DOHH2 (cell line): ENCODE data around the gene CACNA2D4.

ENCODE experiments used
- EZH2phosphoT487 ChIP-seq: fragments of 200-600 bp; sonication (generic); IDR thresholded peaks from 2 replicates; pipeline ENCODE4 v1.6.1; 2017; ENCODE audit warnings: borderline replicate concordance, mild to moderate bottlenecking, antibody characterized with exemption, low read length, moderate library complexity, mixed read lengths
- TF ChIP-seq, protein P1 (sequence below): fragments of 200-600 bp; sonication (generic); IDR thresholded peaks from one replicate; pipeline ENCODE4 v1.5.1; 2014; ENCODE audit warnings: antibody characterized with exemption, mild to moderate bottlenecking, low read depth, low read length; ENCODE audit not compliant: poor library complexity, severe bottlenecking

- TF ChIP-seq, protein P1, sequence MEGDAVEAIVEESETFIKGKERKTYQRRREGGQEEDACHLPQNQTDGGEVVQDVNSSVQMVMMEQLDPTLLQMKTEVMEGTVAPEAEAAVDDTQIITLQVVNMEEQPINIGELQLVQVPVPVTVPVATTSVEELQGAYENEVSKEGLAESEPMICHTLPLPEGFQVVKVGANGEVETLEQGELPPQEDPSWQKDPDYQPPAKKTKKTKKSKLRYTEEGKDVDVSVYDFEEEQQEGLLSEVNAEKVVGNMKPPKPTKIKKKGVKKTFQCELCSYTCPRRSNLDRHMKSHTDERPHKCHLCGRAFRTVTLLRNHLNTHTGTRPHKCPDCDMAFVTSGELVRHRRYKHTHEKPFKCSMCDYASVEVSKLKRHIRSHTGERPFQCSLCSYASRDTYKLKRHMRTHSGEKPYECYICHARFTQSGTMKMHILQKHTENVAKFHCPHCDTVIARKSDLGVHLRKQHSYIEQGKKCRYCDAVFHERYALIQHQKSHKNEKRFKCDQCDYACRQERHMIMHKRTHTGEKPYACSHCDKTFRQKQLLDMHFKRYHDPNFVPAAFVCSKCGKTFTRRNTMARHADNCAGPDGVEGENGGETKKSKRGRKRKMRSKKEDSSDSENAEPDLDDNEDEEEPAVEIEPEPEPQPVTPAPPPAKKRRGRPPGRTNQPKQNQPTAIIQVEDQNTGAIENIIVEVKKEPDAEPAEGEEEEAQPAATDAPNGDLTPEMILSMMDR, result no peak
- TF ChIP-seq EZH2phosphoT487, result no peak
Measured at GRCh38 chr12:1840981-1841425, 77.4 kb downstream of the CACNA2D4 start.
